Lower lobe of right lung (tissue), 2 donors: Measurements from ENCODE around the gene ALOX15. TPM values are rescaled to one million over a fixed set of nuclear protein-coding genes. Genes with fewer than 3 reads are reported as not detected.
"Not testable (repeated sequence)": the region's sequence is repeated elsewhere in the genome, so short reads cannot be mapped to it uniquely, and the experiment has no call there.

ENCODE experiments used
- ATAC-seq, 2 donors: fragments of 200-7000 bp; cut with Tn5 transposase; one replicate each; pipeline ENCODE4 v1.9.1; 2020 to 2022; ENCODE audit warnings: mild to moderate bottlenecking in 2 of 2, moderate library complexity in 2 of 2
- DNase-seq: peaks from one replicate; pipeline ENCODE4 v3.0.0-alpha.2; 2020
- H3K27ac ChIP-seq: fragments of 200-600 bp; one replicate; pipeline ENCODE4 v1.8.0; 2022
- H3K27me3 ChIP-seq: fragments of 200-600 bp; one replicate; pipeline ENCODE4 v1.8.0; 2022; ENCODE audit warnings: low read depth
- H3K36me3 ChIP-seq: fragments of 200-600 bp; one replicate; pipeline ENCODE4 v1.8.0; 2022; ENCODE audit warnings: mild to moderate bottlenecking
- H3K4me1 ChIP-seq: fragments of 200-600 bp; one replicate; pipeline ENCODE4 v1.8.0; 2022
- H3K4me3 ChIP-seq: fragments of 200-600 bp; one replicate; pipeline ENCODE4 v1.8.0; 2022; ENCODE audit warnings: mild to moderate bottlenecking
- H3K9me3 ChIP-seq: fragments of 200-600 bp; one replicate; pipeline ENCODE4 v1.8.0; 2022
- intact Hi-C: fragments of 100-400 bp; cut with DNase I; formaldehyde crosslinking; loops from one replicate; pipeline ENCODE4 v1.11.0; 2022
- total RNA-seq: library from RNA; stranded (reverse); fragmentation: NEBNext Ultra II Directional; extraction: Animal tissue kit (Norgen Biotek cat#: 25700); gene quantifications from one replicate; pipeline ENCODE4 v1.2.1, GENCODE V29; 2021
- TF ChIP-seq, protein P1 (sequence below): fragments of 200-600 bp; IDR thresholded peaks from one replicate; pipeline ENCODE4 v1.8.0; 2022; ENCODE audit warnings: antibody characterized with exemption, mild to moderate bottlenecking
- donor health status: DM: no; HTN: yes; CAD: no; lungs with severe emphysema.

Gene ALOX15
- total RNA-seq, 1 donor from 2014 or later = 6.1 TPM

- intact Hi-C loops = no loop called here
- Histone ChIP-seq H3K4me1 (peaks cover 14% of the 10 kb centered on the region), H3K9me3 (no peaks in the 10 kb centered on the region), H3K36me3 (no peaks in the 10 kb centered on the region), H3K4me3 (no peak overlapping the region), H3K27me3 (peaks cover under 1% of the 10 kb centered on the region), H3K27ac (no peak overlapping the region)
- no peak for DNase-seq
- ATAC-seq = no peak
- TF ChIP-seq, protein P1, sequence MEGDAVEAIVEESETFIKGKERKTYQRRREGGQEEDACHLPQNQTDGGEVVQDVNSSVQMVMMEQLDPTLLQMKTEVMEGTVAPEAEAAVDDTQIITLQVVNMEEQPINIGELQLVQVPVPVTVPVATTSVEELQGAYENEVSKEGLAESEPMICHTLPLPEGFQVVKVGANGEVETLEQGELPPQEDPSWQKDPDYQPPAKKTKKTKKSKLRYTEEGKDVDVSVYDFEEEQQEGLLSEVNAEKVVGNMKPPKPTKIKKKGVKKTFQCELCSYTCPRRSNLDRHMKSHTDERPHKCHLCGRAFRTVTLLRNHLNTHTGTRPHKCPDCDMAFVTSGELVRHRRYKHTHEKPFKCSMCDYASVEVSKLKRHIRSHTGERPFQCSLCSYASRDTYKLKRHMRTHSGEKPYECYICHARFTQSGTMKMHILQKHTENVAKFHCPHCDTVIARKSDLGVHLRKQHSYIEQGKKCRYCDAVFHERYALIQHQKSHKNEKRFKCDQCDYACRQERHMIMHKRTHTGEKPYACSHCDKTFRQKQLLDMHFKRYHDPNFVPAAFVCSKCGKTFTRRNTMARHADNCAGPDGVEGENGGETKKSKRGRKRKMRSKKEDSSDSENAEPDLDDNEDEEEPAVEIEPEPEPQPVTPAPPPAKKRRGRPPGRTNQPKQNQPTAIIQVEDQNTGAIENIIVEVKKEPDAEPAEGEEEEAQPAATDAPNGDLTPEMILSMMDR = no peak
These were observed 50.5 kb downstream of the ALOX15 start for GRCh38 chr17:4590981-4591453.

GRCh38 chr17:4590042-4590441 is 51.4 kb downstream of the ALOX15 start:
- peaks cover 10% of the 10 kb centered on the region for H3K27me3 ChIP-seq
- not testable (repeated sequence) for DNase-seq, H3K4me1 ChIP-seq

DNA sequence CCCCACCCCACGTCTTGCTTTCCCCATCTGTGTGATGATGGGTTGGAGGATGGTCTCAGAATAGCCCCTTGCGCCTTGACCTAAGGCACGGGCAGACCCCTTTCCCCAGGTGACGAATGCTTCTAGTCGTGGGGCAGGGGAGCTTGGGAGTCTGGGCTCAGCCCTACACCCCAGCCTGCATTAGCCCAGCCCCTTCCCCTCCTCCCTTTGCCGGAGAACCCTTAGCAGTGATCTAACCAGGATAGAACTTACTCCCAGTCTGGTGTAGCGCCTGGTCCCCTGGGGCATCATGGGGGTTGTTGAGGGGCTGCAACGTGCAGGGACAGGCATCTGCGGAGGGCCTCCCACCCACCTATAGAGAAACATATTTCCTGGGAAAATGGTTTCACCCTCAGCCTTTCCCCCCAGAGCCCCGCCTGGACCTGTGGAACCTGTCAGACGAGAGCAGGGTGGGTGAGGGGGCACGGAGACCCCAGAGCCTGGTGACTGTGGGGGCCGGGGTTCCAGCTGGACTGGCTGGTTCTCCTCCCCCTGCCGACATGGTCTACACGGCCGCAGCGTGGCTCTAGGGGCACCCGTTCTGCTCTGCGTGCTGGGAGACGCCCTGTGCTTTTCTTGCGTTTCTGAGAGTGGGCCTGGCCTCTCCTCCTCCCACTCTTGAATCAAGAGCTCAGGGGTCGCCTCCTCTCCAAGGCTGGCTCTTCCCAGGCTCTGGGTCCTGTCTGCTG is 52.4 kb downstream of the ALOX15 start:
- Histone ChIP-seq H3K4me1 (peaks cover 5% of the 10 kb centered on the region), H3K27ac (no peak overlapping the region), H3K9me3 (no peaks in the 10 kb centered on the region), H3K36me3 (no peaks in the 10 kb centered on the region), H3K27me3 (peaks cover 20% of the 10 kb centered on the region), H3K4me3 (no peak overlapping the region)
- TF ChIP-seq, protein P1 = no peak
- intact Hi-C loops = no loop called here
- no peak for DNase-seq
- no peak for ATAC-seq

More at GRCh38 chr17:4590042-4590441, 51.4 kb downstream of the ALOX15 start:
- H3K27ac ChIP-seq, ATAC-seq, intact Hi-C loops, H3K9me3 ChIP-seq, H3K4me3 ChIP-seq, H3K36me3 ChIP-seq: not testable (repeated sequence)

- Histone ChIP-seq H3K4me3 (no peak overlapping the region), H3K27me3 (peaks cover 25% of the 10 kb centered on the region), H3K9me3 (no peaks in the 10 kb centered on the region), H3K36me3 (no peaks in the 10 kb centered on the region), H3K27ac (no peak overlapping the region), H3K4me1 (peaks cover 8% of the 10 kb centered on the region)
- TF ChIP-seq, protein P1 = no peak
- intact Hi-C loops = no loop called here
- DNase-seq = no peak
- ATAC-seq = no peak
These were observed 53.1 kb downstream of the ALOX15 start for GRCh38 chr17:4588391-4588790.

DNA sequence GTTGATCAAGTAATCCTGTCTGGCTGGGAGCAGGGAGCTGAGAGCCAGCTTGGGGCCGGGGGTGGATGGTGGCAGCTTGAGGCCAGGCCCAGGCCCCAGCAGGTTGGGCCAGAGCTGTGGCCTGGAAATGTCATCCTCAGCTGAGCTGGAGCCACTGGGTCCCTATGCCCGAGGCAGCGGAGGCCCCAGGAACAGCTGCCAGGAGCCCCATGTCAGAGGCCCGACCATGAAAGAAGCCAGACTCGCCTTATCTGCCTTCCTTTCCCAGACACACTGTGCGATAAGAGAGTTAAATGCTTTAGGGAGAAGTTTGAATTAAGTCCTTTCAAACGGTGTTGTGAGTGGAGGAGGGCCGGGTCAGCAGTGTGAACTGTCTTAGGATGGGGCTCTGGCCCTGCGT is 53.7 kb downstream of the ALOX15 start:
- TF ChIP-seq, protein P1 = no peak
- Histone ChIP-seq H3K36me3 (no peaks in the 10 kb centered on the region), H3K4me3 (no peak overlapping the region), H3K27me3 (peaks cover 31% of the 10 kb centered on the region), H3K9me3 (no peaks in the 10 kb centered on the region), H3K4me1 (peaks cover 8% of the 10 kb centered on the region), H3K27ac (peak overlapping the region; percentile 8)
- DNase-seq (no peak), ATAC-seq (no peak)
- intact Hi-C loops = no loop called here

DNA sequence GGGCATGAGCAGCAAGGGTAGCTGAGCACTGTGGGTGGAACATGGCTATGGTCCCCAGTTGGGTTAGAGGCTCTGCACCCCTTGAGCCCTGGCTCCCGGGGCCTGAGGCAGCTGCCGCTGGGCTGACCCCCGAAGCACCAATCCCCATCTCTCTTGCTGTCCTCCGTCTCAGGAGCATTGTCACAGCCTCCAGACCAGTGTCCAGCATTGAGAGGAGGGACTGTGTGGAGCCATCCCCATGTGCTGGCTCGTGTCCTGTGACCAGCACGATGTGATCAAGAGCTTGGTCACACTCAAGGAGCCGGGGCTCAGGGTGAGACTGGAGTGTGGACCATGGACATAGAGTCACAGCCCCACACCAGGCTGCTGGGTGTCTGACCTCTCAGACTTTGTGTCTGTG is 54.3 kb downstream of the ALOX15 start:
- H3K4me1 ChIP-seq = peaks cover 8% of the 10 kb centered on the region
- no peak overlapping the region for H3K4me3 ChIP-seq
- no peak for DNase-seq
- H3K27ac ChIP-seq = no peak overlapping the region
- ATAC-seq = no peak
- intact Hi-C loops = no loop called here
- TF ChIP-seq, protein P1 = no peak
- no peaks in the 10 kb centered on the region for H3K36me3 ChIP-seq
- H3K27me3 ChIP-seq = peaks cover 37% of the 10 kb centered on the region
- H3K9me3 ChIP-seq = no peaks in the 10 kb centered on the region
